SH-SY5Y (cell line): ENCODE results near the gene RBM27.

Experiments used
- GATA2 ChIP-seq: IDR thresholded peaks from 2 replicates; pipeline ENCODE4 v1.6.1; 2011; ENCODE audit warnings: mild to moderate bottlenecking, low read depth, low read length
- GATA3 ChIP-seq: IDR thresholded peaks from 2 replicates; pipeline ENCODE4 v1.6.1; 2011; ENCODE audit warnings: low read depth, mild to moderate bottlenecking, low read length, moderate library complexity

DNA sequence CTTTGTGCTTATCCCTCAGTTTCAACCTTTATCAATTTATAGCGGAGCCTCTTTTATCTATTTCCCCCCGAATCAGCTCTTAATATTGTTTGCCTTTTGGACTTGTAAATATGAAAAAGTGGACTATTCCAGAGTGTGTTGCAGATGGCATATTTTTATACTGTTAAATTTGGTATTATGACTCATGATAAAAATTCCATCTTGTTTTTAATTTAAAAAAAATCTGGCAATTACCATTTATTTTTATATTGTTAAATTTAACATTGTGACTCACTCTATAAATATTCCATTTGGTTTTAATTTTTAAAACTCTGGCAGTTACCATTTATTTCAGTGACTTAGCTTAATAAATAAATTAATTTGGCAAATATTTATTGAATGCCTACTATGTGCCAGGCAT lies 37.5 kb downstream of the RBM27 start:
- no peak for TF ChIP-seq GATA3
- TF ChIP-seq GATA2: no peak
